ENCODE measurements around the gene SEPTIN5. TPM values are rescaled to one million over a fixed set of nuclear protein-coding genes. Genes with fewer than 3 reads are reported as not detected.
"Not testable (repeated sequence)": the region's sequence is repeated elsewhere in the genome, so short reads cannot be mapped to it uniquely, and the experiment has no call there.

Gene SEPTIN5
- total RNA-seq, 2 experiments from 2014 or later = 0.71 to 0.75 TPM

DNA sequence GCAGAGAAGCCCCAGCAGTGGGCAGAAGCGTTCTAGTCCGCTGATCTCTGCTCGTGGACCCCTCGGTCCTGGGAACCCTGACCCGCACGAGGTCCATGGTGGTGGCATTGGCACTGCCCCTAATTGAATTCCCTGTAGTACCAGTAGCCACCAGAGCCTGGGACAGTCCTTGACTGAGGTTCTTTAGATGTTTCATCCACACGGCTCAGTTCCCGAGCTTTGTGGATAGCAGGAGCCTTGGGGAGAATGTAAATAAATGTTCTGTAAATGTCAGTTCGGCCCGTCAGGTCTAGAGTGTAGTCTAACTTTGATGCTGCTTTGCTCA lies 39.4 kb upstream of the SEPTIN5 start:
- H3K27ac Mint-ChIP-seq = no peak overlapping the region
- CTCF ChIA-PET = no interaction called here
- intact Hi-C loops (cut with DNase I, micrococcal nuclease) = no loop called here

DNA sequence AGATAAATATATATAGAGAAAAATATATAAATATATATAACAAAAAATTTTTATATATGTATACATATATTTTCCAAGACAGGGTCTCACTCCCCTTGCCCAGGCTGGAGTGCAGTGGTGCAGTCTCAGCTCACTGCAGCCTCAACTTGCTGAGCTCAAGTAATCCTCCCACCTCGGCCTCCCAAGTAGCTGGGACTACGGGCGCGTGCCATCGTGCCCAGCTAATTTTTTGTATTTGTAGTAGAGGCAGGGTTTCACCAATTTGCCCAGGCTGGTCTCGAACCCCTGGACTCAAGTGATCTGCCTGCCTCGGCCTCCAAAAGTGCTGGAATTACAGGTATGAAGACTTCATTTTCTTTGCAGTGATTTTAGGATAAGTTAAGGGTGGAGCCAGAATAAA lies 38.9 kb upstream of the SEPTIN5 start:
- ChIA-PET POLR2A (no interaction called here), CTCF (no interaction called here)
- Histone ChIP-seq H3K9me3 (ENCODE audit: control insufficient read depth in 1 of 2, insufficient read depth in 1 of 2, low read length in 2 of 2) (peaks cover 0 to 1% of the 10 kb centered on the region in 2 experiments), H3K27me3 (ENCODE audit: control insufficient read depth in 1 of 2, insufficient read depth in 2 of 2, low read length in 2 of 2) (peaks cover 16 to 18% of the 10 kb centered on the region in 2 experiments), H3K4me3 (ENCODE audit: low read length) (no peak overlapping the region), H3K36me3 (ENCODE audit: insufficient read depth, low read length) (no peaks in the 10 kb centered on the region), H3K27ac (ENCODE audit: low read depth in 1 of 2, low read length in 2 of 2) (no peak overlapping the region), H3K4me1 (ENCODE audit: insufficient read depth, low read length) (no peaks in the 10 kb centered on the region)
- ATAC-seq (ENCODE audit: poor library complexity) (no peak), DNase-seq (no peak)
- no peaks in the 10 kb centered on the region for H3K36me3 Mint-ChIP-seq (ENCODE audit: low read depth)
- H3K9me3 Mint-ChIP-seq = no peaks in the 10 kb centered on the region
- TF ChIP-seq, protein P1, sequence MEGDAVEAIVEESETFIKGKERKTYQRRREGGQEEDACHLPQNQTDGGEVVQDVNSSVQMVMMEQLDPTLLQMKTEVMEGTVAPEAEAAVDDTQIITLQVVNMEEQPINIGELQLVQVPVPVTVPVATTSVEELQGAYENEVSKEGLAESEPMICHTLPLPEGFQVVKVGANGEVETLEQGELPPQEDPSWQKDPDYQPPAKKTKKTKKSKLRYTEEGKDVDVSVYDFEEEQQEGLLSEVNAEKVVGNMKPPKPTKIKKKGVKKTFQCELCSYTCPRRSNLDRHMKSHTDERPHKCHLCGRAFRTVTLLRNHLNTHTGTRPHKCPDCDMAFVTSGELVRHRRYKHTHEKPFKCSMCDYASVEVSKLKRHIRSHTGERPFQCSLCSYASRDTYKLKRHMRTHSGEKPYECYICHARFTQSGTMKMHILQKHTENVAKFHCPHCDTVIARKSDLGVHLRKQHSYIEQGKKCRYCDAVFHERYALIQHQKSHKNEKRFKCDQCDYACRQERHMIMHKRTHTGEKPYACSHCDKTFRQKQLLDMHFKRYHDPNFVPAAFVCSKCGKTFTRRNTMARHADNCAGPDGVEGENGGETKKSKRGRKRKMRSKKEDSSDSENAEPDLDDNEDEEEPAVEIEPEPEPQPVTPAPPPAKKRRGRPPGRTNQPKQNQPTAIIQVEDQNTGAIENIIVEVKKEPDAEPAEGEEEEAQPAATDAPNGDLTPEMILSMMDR (IDR thresholded peaks at IDR 0.05) = no peak
- no peak overlapping the region for H3K4me3 Mint-ChIP-seq
- H3K27me3 Mint-ChIP-seq = peaks cover 23% of the 10 kb centered on the region
- H3K27ac Mint-ChIP-seq = no peak overlapping the region
- H3K4me1 Mint-ChIP-seq (ENCODE audit: low read depth) = no peaks in the 10 kb centered on the region
- intact Hi-C loops (cut with DNase I, micrococcal nuclease) = no loop called here

More for the DNA sequence above, 39.4 kb upstream of the SEPTIN5 start:
- Mint-ChIP-seq H3K36me3 (ENCODE audit: low read depth) (no peaks in the 10 kb centered on the region), H3K9me3 (no peaks in the 10 kb centered on the region), H3K4me3 (no peak overlapping the region), H3K27me3 (peaks cover 23% of the 10 kb centered on the region), H3K4me1 (ENCODE audit: low read depth) (no peaks in the 10 kb centered on the region)
- H3K36me3 ChIP-seq (ENCODE audit: insufficient read depth, low read length) = no peaks in the 10 kb centered on the region
- ATAC-seq (ENCODE audit: poor library complexity) (no peak), DNase-seq (no peak)
- H3K27me3 ChIP-seq (ENCODE audit: control insufficient read depth in 1 of 2, insufficient read depth in 2 of 2, low read length in 2 of 2) = peaks cover 11 to 13% of the 10 kb centered on the region in 2 experiments
- no peaks in the 10 kb centered on the region for H3K4me1 ChIP-seq (ENCODE audit: insufficient read depth, low read length)
- no peaks in the 10 kb centered on the region for H3K9me3 ChIP-seq (ENCODE audit: control insufficient read depth in 1 of 2, insufficient read depth in 1 of 2, low read length in 2 of 2)
- TF ChIP-seq, protein P1 (IDR thresholded peaks at IDR 0.05) = no peak
- POLR2A ChIA-PET = no interaction called here
- H3K4me3 ChIP-seq (ENCODE audit: low read length) = no peak overlapping the region
- H3K27ac ChIP-seq (ENCODE audit: low read depth in 1 of 2, low read length in 2 of 2) = no peak overlapping the region

DNA sequence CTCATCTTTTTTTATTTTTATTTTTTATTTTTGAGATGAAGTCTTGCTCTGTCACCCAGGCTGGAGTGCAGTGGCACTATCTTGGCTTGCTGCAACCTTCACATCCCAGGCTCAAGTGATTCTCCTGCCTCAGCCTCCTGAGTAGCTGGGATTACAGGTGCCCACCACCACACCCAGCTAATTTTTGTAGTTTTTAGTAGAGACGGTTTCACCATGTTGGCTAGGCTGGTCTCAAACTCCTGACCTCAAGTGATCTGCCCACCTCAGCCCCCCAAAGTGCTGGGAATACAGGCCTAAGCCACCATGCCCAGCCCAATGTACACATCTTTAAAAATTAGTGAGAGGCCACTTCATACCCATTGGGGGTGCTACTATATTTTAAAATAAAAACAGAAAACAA lies 37.9 kb upstream of the SEPTIN5 start:
- ATAC-seq (ENCODE audit: poor library complexity); H3K9me3 ChIP-seq (ENCODE audit: control insufficient read depth in 1 of 2, insufficient read depth in 1 of 2, low read length in 2 of 2); DNase-seq; CTCF ChIA-PET; H3K4me3 ChIP-seq (ENCODE audit: low read length); intact Hi-C loops (cut with DNase I, micrococcal nuclease); H3K27ac ChIP-seq (ENCODE audit: low read depth in 1 of 2, low read length in 2 of 2); H3K9me3 Mint-ChIP-seq; H3K27ac Mint-ChIP-seq; H3K4me1 Mint-ChIP-seq (ENCODE audit: low read depth); POLR2A ChIA-PET; H3K36me3 ChIP-seq (ENCODE audit: insufficient read depth, low read length); H3K4me3 Mint-ChIP-seq; H3K4me1 ChIP-seq (ENCODE audit: insufficient read depth, low read length); H3K36me3 Mint-ChIP-seq (ENCODE audit: low read depth): not testable (repeated sequence)
- H3K27me3 Mint-ChIP-seq = peaks cover 27% of the 10 kb centered on the region
- peaks cover 21 to 22% of the 10 kb centered on the region in 2 experiments for H3K27me3 ChIP-seq (ENCODE audit: control insufficient read depth in 1 of 2, insufficient read depth in 2 of 2, low read length in 2 of 2)

DNA sequence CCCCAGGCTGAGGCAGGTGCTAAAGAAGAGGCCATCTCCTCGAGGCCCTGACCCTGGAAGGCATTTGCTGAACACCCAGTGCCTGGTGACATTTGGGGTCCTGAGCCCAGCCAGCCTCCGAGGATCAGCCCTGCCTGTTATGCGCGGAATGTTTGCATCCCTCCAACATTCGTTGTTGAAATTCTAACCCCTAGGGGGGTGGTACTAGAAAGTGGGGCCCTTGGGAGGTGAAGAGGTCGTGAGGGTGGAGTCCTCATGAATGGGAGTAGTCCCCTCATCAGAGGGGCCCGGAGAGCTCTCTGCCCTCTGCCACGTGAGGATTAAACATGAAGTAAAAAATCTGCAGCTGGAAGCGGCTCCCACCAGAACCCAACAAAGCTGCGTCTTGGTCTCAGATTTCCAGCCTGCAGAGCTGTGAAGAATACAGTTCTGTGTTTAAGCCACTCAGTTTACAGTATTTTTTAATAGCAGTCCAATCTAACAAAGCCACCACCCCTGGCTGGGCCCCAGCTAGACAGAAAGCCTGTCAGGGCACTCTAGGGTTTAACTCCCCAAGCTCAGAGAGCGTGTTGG lies 35.3 kb upstream of the SEPTIN5 start:
- Histone ChIP-seq H3K36me3 (ENCODE audit: insufficient read depth, low read length) (no peaks in the 10 kb centered on the region), H3K9me3 (ENCODE audit: control insufficient read depth in 1 of 2, insufficient read depth in 1 of 2, low read length in 2 of 2) (peaks cover 0 to 6% of the 10 kb centered on the region in 2 experiments), H3K4me1 (ENCODE audit: insufficient read depth, low read length) (no peaks in the 10 kb centered on the region), H3K4me3 (ENCODE audit: low read length) (no peak overlapping the region), H3K27ac (ENCODE audit: low read depth in 1 of 2, low read length in 2 of 2) (no peak overlapping the region), H3K27me3 (ENCODE audit: control insufficient read depth in 1 of 2, insufficient read depth in 2 of 2, low read length in 2 of 2) (peaks cover 22 to 23% of the 10 kb centered on the region in 2 experiments)
- ChIA-PET CTCF (interaction anchor here (1.3 to 1.6 kb wide), 2 partner anchors 77 to 231 kb away, joined by 3 read pairs; no protein-coding TSS in a partner anchor), POLR2A (no interaction called here)
- intact Hi-C loops (cut with DNase I, micrococcal nuclease) = loop anchor here (1.0 kb wide), 1 partner anchor 39 kb away; no protein-coding TSS in a partner anchor
- DNase-seq (no peak), ATAC-seq (ENCODE audit: poor library complexity) (no peak)
- Mint-ChIP-seq H3K27me3 (peaks cover 49% of the 10 kb centered on the region), H3K4me3 (no peak overlapping the region), H3K27ac (no peak overlapping the region), H3K36me3 (ENCODE audit: low read depth) (no peaks in the 10 kb centered on the region), H3K9me3 (no peaks in the 10 kb centered on the region), H3K4me1 (ENCODE audit: low read depth) (no peaks in the 10 kb centered on the region)
- TF ChIP-seq, protein P1 (IDR thresholded peaks at IDR 0.05) = no peak

All from CD4-positive, alpha-beta T cell (primary cell).